Neural cell (in vitro differentiated cells): ENCODE data around the gene DENND2A. TPM values are rescaled to one million over a fixed set of nuclear protein-coding genes. Genes with fewer than 3 reads are reported as not detected.

Experiments
- H2AFZ ChIP-seq: fragments of 200-600, 300-800 bp; sonication (generic), shearing (Covaris generic); 2 replicates; pipeline ENCODE4 v1.6.0; 2014; ENCODE audit warnings: low read depth, mild to moderate bottlenecking, antibody characterized with exemption, low read length, moderate library complexity
- H3F3A ChIP-seq: fragments of 200-600 bp; shearing (Covaris generic); 2 replicates; pipeline ENCODE4 v1.6.1; 2016; ENCODE audit warnings: mild to moderate bottlenecking, moderate library complexity, mixed read lengths, antibody characterized with exemption, low read length; ENCODE audit not compliant: insufficient read depth, poor library complexity, severe bottlenecking
- H3K27ac ChIP-seq: fragments of 200-600, 300-800 bp; sonication (generic), shearing (Covaris generic); 2 replicates; pipeline ENCODE4 v1.5.1; 2014; ENCODE audit warnings: mild to moderate bottlenecking, low read length, moderate library complexity
- H3K27me3 ChIP-seq: fragments of 300-800, 200-600 bp; sonication (generic), shearing (Covaris generic); 2 replicates; pipeline ENCODE4 v1.6.0; 2014; ENCODE audit warnings: mild to moderate bottlenecking, low read depth, low read length, moderate library complexity; ENCODE audit not compliant: insufficient read depth
- H3K36me3 ChIP-seq: fragments of 300-800, 200-600 bp; sonication (generic), shearing (Covaris generic); 2 replicates; pipeline ENCODE4 v1.5.1; 2014; ENCODE audit warnings: mild to moderate bottlenecking, antibody characterized with exemption, low read length, moderate library complexity; ENCODE audit not compliant: insufficient read depth
- H3K4me2 ChIP-seq: fragments of 300-800, 200-600 bp; sonication (generic), shearing (Covaris generic); 2 replicates; pipeline ENCODE4 v1.6.0; 2014; ENCODE audit warnings: mild to moderate bottlenecking, low read length
- H3K4me3 ChIP-seq: fragments of 300-800, 200-600 bp; sonication (generic), shearing (Covaris generic); 2 replicates; pipeline ENCODE4 v1.5.1; 2014; ENCODE audit warnings: mild to moderate bottlenecking, low read length, moderate library complexity
- H3K79me2 ChIP-seq: fragments of 200-600 bp; shearing (Covaris generic); replicated peaks from 2 replicates; pipeline ENCODE4 v1.6.0; 2014; ENCODE audit warnings: mild to moderate bottlenecking, low read length, moderate library complexity; ENCODE audit not compliant: insufficient read depth
- H3K9ac ChIP-seq: fragments of 300-800, 200-600 bp; sonication (generic), shearing (Covaris generic); 2 replicates; pipeline ENCODE4 v1.6.1; 2016; ENCODE audit warnings: mild to moderate bottlenecking, low read length, mixed read lengths
- H3K9me2 ChIP-seq: fragments of 200-600 bp; shearing (Covaris generic); 2 replicates; pipeline ENCODE4 v1.6.1; 2016; ENCODE audit warnings: mild to moderate bottlenecking, low read length, mixed read lengths; ENCODE audit not compliant: insufficient read depth
- H3K9me3 ChIP-seq: fragments of 200-600, 300-800 bp; sonication (generic), shearing (Covaris generic); 2 replicates; pipeline ENCODE4 v1.6.1; 2016; ENCODE audit warnings: mild to moderate bottlenecking, mixed run types, low read length, moderate library complexity, mixed read lengths
- H4K20me1 ChIP-seq: fragments of 200-600 bp; shearing (Covaris generic); 2 replicates; pipeline ENCODE4 v1.6.1; 2016; ENCODE audit warnings: mild to moderate bottlenecking, mixed run types; ENCODE audit not compliant: insufficient read depth
- EP300 ChIP-seq: fragments of 450-650 bp; conservative IDR thresholded peaks from 2 replicates; pipeline ENCODE4 v1.6.1; 2014; ENCODE audit warnings: antibody characterized with exemption, mild to moderate bottlenecking, moderate library complexity; ENCODE audit not compliant: poor library complexity, severe bottlenecking
- EZH2 ChIP-seq: fragments of 200-600, 300-800 bp; shearing (Covaris generic), sonication (generic); IDR thresholded peaks from 2 replicates; pipeline ENCODE4 v1.6.1; 2014; ENCODE audit warnings: antibody characterized with exemption, low read length, borderline replicate concordance, mild to moderate bottlenecking; ENCODE audit not compliant: insufficient read depth, poor library complexity, severe bottlenecking
- MXI1 ChIP-seq: fragments of 450-650 bp; conservative IDR thresholded peaks from 2 replicates; pipeline ENCODE4 v1.6.1; 2014; ENCODE audit warnings: antibody characterized with exemption, mild to moderate bottlenecking; ENCODE audit not compliant: poor library complexity, severe bottlenecking
- POLR2AphosphoS5 ChIP-seq: IDR thresholded peaks from 2 replicates; pipeline ENCODE4 v1.6.1; 2012
- RAD21 ChIP-seq: fragments of 450-650 bp; conservative IDR thresholded peaks from 2 replicates; pipeline ENCODE4 v1.6.1; 2014; ENCODE audit warnings: antibody characterized with exemption, mild to moderate bottlenecking, moderate library complexity
- SMC3 ChIP-seq: fragments of 450-650 bp; conservative IDR thresholded peaks from 2 replicates; pipeline ENCODE4 v1.6.1; 2014; ENCODE audit warnings: antibody characterized with exemption, mild to moderate bottlenecking, moderate library complexity; ENCODE audit not compliant: poor library complexity
- TAF1 ChIP-seq: IDR thresholded peaks from 2 replicates; pipeline ENCODE4 v1.6.1; 2012; ENCODE audit warnings: low read depth
- polyA plus RNA-seq: library from polyadenylated mRNA; depleted of rRNA; stranded (reverse); fragments of >200 nt; gene quantifications from 2 replicates; pipeline ENCODE4 v1.2.3, GENCODE V29; 2014
- TF ChIP-seq, protein P1 (sequence below): IDR thresholded peaks from 2 replicates; pipeline ENCODE4 v1.6.1; 2012; ENCODE audit warnings: borderline replicate concordance
- TF ChIP-seq, protein P2 (sequence below): fragments of 450-650 bp; IDR thresholded peaks from 2 replicates; pipeline ENCODE4 v1.5.1; 2014; ENCODE audit warnings: antibody characterized with exemption, mild to moderate bottlenecking, moderate library complexity; ENCODE audit not compliant: poor library complexity, severe bottlenecking

DENND2A gene
- polyA plus RNA-seq, 1 donor from 2014 or later: 21.7 TPM

DNA sequence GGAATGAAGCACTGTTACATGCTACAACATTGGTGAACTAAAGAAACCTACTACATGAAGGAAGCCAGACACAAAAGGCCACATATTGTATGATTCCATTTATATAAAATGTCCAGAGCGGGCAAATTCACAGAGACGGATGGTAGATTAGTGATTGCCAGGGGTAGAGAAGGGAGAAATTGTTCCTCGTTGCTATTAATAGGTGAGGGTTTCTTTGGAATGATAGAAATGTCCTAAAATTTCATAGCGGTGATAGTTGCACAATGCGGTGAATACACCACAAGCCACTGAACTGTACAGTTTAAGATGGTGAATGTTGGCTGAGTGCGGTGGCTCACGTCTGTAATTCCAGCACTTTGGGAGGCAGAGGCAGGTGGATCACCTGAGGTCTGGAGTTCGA lies 29.0 kb downstream of the DENND2A start:
- TF ChIP-seq, protein P1, sequence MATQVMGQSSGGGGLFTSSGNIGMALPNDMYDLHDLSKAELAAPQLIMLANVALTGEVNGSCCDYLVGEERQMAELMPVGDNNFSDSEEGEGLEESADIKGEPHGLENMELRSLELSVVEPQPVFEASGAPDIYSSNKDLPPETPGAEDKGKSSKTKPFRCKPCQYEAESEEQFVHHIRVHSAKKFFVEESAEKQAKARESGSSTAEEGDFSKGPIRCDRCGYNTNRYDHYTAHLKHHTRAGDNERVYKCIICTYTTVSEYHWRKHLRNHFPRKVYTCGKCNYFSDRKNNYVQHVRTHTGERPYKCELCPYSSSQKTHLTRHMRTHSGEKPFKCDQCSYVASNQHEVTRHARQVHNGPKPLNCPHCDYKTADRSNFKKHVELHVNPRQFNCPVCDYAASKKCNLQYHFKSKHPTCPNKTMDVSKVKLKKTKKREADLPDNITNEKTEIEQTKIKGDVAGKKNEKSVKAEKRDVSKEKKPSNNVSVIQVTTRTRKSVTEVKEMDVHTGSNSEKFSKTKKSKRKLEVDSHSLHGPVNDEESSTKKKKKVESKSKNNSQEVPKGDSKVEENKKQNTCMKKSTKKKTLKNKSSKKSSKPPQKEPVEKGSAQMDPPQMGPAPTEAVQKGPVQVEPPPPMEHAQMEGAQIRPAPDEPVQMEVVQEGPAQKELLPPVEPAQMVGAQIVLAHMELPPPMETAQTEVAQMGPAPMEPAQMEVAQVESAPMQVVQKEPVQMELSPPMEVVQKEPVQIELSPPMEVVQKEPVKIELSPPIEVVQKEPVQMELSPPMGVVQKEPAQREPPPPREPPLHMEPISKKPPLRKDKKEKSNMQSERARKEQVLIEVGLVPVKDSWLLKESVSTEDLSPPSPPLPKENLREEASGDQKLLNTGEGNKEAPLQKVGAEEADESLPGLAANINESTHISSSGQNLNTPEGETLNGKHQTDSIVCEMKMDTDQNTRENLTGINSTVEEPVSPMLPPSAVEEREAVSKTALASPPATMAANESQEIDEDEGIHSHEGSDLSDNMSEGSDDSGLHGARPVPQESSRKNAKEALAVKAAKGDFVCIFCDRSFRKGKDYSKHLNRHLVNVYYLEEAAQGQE: no peak
- TF ChIP-seq EP300 (no peak), SMC3 (no peak), POLR2AphosphoS5 (no peak), MXI1 (no peak), EZH2 (no peak), TAF1 (no peak), RAD21 (no peak)
- TF ChIP-seq, protein P2, sequence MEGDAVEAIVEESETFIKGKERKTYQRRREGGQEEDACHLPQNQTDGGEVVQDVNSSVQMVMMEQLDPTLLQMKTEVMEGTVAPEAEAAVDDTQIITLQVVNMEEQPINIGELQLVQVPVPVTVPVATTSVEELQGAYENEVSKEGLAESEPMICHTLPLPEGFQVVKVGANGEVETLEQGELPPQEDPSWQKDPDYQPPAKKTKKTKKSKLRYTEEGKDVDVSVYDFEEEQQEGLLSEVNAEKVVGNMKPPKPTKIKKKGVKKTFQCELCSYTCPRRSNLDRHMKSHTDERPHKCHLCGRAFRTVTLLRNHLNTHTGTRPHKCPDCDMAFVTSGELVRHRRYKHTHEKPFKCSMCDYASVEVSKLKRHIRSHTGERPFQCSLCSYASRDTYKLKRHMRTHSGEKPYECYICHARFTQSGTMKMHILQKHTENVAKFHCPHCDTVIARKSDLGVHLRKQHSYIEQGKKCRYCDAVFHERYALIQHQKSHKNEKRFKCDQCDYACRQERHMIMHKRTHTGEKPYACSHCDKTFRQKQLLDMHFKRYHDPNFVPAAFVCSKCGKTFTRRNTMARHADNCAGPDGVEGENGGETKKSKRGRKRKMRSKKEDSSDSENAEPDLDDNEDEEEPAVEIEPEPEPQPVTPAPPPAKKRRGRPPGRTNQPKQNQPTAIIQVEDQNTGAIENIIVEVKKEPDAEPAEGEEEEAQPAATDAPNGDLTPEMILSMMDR: no peak
- Histone ChIP-seq H3K36me3 (no peaks in the 10 kb centered on the region), H3K27me3 (no peaks in the 10 kb centered on the region), H3F3A (no peaks in the 10 kb centered on the region), H3K4me3 (no peak overlapping the region), H3K9me2 (no peaks in the 10 kb centered on the region), H3K4me2 (no peak overlapping the region), H3K27ac (no peak overlapping the region), H3K9me3 (no peaks in the 10 kb centered on the region), H3K9ac (no peak overlapping the region), H2AFZ (no peak overlapping the region), H4K20me1 (no peaks in the 10 kb centered on the region), H3K79me2 (no peaks in the 10 kb centered on the region)

DNA sequence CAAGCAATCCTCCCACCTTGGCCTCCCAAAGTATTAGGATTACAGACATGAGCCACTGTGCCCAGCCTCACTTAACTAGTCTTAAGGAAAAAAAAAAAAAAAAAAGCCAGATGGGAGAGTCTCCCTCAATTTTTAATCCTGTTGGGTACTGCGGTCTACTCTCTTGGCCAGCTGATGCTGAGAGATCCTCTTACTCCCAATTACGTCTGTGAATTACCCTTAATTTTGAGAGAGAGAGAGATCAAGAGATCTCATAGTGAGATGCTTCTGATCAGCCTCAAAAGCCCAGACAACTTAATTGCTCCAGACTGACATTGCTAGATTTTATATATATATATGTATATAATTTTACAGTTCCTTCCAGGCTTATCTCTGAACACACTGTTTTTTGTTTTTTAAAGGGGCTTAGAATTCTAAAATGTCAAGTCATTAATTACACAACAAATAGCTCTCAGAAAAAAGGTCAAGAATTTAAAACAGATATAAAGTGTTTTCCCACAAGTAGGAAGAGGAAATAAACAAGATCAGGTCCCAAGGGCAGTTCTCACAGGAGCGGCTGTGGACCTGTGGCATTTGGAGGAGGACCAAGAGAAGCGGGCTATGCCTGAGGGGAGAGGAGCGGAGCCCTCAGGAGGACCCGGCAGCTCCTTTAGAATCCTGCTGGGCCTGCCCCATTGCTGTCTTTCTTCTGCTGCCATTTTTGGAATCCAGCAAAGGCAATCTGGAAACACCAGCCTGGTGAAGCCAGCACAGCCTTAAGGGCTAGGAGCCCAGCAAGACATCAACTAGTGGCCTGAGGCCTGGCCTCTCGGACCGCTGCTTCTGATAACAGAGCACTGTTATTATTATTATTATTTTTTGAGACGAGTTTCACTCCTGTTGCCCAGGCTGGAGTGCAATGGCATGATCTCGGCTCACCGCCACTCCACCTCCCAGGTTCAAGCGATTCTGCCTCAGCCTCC lies 30.1 kb downstream of the DENND2A start:
- no peaks in the 10 kb centered on the region for H4K20me1 ChIP-seq
- H3K79me2 ChIP-seq: no peaks in the 10 kb centered on the region
- no peak overlapping the region for H3K4me3 ChIP-seq
- H3K27ac ChIP-seq: no peak overlapping the region
- H3K9me3 ChIP-seq: no peaks in the 10 kb centered on the region
- no peak overlapping the region for H2AFZ ChIP-seq
- no peaks in the 10 kb centered on the region for H3K36me3 ChIP-seq
- H3K9me2 ChIP-seq: no peaks in the 10 kb centered on the region
- no peak overlapping the region for H3K9ac ChIP-seq
- no peak overlapping the region for H3K4me2 ChIP-seq
- no peaks in the 10 kb centered on the region for H3K27me3 ChIP-seq
- H3F3A ChIP-seq: no peaks in the 10 kb centered on the region
- TF ChIP-seq, protein P1: no peak
- TF ChIP-seq, protein P2: no peak
- TF ChIP-seq MXI1 (no peak), RAD21 (no peak), POLR2AphosphoS5 (no peak), SMC3 (no peak), TAF1 (no peak), EZH2 (no peak), EP300 (no peak)
